ENCODE data around the gene MAPK13.

- TF ChIP-seq CTCF (IDR thresholded peaks at IDR 0.05) (no peak), POLR2A (IDR thresholded peaks at IDR 0.05) (no peak)
These were observed 7.6 kb upstream of the MAPK13 start for GRCh38 chr6:36122495-36123269.

All from prostate gland (tissue), 2 donors.